Kidney glomerular epithelial cell (primary cell): ENCODE measurements around the gene HLA-E.
"Not testable (repeated sequence)": the region's sequence is repeated elsewhere in the genome, so short reads cannot be mapped to it uniquely, and the experiment has no call there.

Source experiments
- DNase-seq: peaks from one replicate; lab custom pipeline; 2025; lab: John Stamatoyannopoulos, UW

The HLA-E gene

DNA sequence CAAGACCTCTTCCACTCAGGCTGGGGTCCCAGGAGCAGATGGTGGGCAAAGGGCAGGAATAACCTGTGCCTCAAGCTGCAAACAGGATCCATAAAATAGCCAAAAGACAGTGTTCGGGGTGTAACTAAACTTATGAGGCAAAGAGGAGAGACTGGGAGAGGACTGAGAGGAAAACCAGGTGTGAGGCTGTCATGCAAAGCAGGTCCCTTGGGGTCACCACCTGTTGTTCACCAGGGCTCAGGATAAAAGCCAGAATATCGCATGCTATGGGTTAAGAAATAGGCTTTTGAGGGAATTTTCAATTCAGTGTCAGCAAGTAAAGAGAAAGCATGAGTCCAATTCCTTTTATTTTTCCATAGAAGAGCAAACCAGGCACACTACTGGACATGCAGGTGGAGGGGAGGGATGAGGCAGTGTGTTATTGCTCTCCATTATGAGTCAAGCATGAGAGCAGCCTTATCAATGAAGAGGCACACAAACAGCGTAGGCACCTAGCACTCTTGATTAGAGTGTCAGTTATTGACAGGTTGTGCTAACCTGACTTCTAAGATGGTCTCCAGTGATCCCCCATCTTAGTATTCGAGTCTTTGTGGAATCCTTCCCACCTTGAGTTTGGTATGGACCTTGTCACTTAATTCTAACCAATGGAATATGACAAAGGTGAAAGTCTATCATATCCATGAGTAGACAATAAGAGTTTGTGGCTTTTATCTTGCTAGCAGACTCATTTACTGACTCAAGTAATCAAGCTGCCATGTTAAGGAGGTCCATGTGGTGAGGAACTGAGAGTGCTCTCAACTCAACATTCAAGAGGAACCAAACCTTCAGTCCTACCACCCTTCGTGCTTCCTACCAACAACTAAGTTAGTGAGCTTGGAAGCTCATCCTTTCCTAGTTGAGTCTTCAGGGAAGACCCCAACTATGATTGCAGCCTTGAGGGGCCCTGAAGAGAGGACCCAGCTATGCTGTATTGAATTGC, 18.8 kb downstream of the HLA-E start:
- DNase-seq, result no peak

DNA sequence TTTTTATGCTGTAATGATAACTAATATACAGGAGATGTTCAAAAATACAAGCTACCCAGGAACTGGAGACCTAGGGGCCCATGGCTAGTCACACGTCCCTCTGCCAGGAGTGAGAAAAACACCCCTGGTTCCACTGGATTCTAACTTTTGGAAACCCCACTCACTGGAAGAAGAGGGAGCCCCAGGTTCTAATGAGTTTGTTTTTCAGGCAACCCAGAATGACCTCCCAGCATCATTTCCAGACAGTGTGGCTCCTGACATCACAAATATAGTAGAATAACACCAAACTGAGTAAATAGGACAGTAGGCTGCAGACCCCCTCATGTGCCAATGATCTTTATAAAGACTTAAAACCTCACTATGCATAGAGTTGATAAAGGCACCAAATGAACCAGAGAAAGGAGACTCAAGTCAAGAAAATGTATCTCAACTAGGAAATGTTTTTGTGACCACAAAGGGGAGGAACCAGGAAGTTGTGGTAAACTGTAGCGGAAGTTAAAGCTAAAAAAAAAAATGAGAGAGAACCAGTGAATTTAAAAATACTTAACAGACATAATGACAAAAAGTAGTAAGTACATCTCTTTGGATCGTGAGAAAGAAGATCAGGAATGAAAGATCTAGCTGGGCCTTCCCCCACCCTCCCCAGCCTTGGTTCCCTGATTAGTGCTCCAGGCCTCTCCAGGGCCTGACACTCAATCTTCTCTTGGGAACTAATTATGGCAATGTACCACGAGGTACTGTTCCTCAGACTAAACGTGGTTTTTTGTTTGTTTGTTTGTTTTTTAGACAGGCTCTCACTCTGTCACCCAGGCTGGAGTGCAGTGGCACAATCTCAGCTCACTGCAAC, 19.8 kb downstream of the HLA-E start:
- DNase-seq, result no peak

DNA sequence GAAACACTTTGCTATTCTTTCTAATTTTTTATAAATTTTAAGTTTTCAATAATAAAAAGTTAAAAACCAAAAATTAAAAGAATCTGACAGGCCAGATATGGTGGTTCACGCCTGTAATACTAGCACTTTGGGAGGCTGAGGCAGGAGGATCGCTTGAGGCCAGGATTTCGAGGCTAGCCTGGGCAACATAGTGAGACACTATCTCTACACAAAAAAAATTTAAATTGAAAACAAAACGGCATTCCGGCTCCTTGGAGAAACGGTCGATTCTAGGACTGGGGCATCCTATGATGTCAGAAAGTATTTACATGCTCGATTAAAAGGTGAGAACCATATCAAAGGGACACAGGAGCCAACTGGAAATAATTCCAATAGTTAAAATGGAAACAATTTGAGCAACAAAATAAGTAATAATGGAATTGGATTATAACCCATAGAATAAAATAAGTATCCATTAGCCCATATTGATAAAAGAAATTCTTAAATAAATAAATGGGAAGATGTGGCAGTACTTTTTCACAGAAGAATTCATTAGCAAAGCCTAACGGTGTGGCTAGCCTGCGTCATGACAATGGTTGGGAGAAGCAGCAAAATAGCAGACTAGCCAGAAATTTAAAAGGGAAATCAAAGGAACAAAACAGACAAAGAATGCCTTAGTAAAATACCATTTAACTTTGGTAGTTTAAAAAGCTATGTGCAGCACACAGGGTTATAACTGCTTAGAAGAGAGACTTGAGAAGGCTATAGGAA, 21.3 kb downstream of the HLA-E start:
- DNase-seq, result no peak

DNA sequence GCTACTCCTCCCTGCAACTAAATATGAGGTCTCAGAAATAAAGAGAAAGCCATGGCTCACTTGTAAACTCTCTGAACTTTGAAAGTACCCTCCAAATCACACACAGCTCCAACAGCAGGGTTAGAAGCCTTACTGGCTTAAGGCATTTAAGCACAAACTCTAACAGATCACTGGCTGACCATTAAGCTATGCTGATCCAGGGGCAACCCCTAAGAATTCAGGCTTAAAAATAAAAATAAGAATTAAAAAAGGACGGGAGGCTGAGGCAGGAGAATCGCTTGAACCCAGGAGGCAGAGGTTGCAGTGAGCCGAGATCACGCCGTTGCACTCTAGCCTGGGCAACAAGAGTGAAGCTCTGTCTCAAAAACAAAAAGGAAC, 21.8 kb downstream of the HLA-E start:
- no peak for DNase-seq

DNA sequence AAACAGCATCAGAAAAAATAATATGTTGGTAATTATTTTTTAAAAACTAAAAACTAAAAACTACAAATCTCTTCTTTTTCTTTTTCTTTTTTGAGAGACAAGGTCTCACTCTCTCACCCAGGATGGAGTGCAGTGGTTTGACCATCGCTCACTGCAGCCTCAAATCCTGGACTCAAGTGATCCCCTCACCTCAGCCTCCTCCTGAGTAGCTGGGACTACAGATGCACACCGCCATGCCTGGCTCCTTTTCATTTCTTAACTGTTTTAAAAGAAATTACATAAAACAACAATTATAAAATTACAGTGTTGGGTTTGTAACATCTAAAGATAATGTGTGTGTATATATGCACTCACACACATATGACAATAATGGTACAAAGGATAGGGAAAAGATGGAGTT, 24.1 kb downstream of the HLA-E start:
- DNase-seq, result no peak

DNA sequence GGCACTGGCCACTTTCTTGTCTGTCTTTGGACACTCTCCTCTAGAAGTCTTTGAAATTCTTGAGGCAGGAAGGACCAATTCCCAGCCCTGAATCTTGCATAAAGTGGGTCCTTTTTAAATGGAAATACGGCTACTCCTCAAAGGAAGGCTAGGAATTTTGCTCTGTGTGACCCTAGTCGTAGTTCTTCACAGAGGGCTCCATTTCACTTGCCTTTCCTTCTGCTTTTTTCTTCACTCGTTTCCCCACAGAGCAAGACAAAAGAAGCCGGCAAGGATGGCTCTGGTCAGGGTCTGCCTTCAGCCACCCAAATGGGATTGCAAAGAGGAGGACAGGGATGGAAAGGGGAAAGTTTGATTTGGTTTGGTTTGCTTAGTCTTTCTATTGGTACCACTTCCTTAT, 25.8 kb downstream of the HLA-E start:
- DNase-seq, result no peak

DNA sequence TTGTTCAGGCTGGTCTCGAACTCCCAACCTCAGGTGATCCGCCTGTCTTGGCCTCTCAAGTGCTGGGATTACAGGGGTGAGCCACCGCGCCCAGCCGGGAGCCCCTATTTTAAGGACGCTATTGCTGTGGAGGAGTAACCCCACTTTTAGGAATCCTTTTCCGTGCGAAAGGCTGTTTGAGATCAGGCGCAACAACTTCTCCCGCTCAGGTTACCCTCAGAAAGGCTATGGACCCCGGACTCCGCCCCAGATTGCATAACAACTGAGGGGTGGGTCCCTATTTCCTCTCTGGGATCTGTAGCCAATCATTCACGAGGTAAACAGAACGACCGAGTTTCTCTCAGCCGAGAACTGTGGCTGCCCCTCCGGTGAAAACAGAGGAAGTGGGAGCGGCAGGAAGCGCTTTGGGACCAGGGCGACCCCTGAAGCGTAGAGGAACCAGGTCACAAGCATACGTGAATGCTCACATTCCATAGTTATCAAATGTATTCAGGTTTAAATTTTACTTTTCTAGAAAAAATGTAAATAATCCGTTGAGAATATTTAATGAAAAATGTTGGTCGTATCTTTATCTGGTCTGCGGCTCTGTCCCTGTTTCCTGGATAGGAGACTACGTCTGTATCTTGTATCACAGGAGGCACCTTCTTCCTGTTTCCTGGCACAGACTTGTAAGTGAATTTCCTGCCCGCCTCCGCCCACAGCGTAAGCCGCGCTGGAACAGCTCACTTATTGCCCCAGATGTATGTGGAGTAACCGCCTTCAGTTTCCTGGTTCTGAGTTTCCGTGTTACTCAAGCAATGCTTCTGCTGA, 26.8 kb downstream of the HLA-E start:
- DNase-seq, result peak; percentile 81

DNA sequence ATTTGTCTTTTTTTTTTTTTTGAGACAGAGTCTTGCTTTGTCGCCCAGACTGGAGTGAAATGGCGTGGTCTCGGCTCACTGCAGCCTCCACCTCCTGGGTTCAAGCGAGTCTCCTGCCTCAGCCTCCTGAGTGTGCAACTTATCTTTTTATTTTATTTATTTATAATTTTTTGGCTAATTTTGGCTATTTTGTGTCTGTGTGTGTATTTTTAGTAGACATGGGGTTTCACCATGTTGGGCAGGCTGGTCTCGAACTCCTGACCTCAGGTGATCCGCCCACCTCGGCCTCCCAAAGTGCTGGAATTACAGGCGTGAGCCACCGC, 27.4 kb downstream of the HLA-E start:
- not testable (repeated sequence) for DNase-seq

DNA sequence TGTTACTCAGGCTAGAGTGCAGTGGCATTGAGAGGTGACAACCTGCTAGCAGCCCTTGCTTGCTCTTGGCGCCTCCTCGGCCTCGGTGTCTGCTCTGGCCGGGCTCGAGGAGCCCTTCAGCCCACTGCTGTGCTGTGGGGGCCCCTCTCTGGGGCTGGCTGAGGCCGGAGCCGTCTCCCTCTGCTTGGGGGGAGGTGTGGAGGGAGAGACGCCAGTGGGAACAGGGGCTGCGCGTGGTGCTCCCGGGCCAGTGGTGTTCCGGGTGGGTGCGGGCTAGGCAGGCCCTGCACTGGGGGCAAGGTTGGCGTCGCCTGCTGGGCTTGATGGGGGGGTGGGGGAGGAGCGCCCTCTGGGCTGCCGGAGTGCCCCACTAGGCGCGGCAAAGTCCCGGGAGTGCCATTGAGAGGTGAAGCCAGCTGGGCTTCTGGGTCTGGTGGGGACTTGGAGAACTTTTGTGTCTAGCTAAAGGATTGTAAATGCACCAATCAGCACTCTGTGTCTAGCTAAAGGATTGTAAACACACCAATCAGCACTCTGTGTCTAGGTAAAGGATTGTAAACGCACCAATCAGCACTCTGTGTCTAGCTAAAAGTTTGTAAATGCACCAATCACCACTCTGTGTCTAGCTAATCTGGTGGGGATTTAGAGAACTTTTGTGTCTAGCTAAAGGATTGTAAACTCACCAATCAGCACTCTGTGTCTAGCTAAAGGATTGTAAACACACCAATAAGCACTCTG, 28.6 kb downstream of the HLA-E start:
- not testable (repeated sequence) for DNase-seq

DNA sequence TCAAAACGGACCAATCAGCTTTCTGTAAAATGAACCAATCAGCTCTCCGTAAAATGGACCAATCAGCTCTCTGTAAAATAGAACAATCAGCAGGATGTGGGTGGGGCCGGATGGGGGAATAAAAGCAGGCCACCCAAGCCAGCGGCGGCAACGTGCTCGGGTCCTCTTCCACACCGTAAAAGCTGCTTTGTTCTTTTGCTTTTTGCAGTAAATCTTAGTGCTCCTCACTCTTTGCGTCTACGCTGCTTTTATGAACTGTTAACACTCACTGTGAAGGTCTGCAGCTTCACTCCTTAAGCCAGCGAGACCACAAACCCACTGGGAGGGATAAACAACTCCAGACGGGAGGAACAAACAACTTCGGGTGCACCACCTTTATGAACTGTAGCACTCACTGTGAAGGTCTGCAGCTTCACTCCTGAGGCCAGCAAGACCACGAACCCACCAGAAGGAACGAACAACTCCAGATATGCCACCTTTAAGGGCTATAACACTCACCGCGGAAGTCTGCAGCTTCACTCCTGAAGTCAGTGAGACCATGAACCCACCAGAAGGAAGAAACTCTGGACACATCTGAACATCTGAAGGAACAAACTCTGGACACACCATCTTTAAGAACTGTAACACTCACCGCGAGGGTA, 29.3 kb downstream of the HLA-E start:
- DNase-seq, result not testable (repeated sequence)

DNA sequence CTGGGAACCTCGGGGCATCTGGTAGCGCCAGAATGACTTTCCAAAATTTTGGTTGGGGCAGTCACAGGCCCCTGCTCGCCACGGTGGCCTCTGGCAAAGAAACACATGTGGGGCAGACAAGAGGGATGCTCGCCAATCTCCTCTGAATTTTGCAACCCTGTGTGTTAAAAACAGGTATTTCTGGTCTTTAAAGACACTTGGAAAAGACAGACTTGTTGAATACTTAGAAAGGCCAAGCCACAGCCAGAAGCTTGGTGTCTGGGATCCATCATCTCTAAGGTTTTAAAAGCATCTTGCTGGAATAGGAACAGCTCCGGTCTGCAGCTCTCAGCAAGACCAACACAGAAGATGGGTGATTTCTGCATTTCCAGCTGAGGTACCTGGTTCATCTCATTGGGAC, 31.2 kb downstream of the HLA-E start:
- DNase-seq, result no peak

DNA sequence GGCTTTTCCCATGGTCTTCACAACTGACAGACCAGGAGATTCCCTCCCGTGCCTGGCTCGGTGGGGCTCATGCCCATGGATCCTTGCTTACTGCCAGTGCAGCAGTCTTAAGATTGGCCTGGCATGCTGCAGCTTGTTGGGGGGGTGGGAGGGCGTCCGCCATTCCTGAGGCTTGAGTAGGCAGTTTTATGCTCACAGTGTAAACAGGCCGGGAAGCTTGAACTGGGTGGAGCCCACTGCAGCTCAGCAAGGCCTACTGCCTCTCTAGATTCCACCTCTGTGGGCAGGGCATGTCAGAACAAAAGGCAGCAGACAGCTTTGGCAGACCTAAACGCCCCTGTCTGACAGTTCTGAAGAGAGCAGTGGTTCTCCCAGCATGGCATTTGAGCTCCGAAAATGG, 31.8 kb downstream of the HLA-E start:
- DNase-seq, result not testable (repeated sequence)

DNA sequence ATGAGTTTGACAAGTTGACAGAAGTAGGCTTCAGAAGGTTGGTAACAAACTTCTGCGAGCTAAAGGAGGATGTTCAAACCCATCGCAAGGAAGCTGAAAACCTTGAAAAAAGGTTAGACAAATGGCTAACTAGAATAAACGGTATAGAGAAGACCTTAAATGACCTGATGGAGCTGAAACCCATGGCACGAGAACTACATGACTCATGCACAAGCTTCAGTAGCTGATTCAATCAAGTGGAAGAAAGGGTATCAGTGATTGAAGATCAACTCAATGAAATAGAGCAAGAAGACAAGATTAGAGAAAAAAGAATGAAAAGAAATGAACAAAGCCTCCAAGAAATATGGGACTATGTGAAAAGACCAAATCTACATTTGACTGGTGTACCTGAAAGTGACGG, 32.6 kb downstream of the HLA-E start:
- DNase-seq, result not testable (repeated sequence)

DNA sequence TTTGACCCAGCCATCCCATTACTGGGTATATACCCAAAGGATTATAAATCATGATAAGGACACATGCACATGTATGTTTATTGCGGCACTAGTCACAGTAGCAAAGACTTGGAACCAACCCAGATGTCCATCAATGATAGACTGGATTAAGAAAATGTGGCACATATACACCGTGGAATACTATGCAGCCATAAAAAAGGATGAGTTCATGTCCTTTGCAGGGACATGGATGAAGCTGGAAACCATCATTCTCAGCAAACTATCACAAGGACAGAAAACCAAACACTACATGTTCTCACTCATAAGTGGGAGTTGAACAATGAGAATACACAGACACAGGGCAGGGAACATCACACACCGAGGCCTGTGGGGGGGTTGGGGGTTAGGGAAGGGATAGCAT, 37.1 kb downstream of the HLA-E start:
- DNase-seq, result not testable (repeated sequence)

DNA sequence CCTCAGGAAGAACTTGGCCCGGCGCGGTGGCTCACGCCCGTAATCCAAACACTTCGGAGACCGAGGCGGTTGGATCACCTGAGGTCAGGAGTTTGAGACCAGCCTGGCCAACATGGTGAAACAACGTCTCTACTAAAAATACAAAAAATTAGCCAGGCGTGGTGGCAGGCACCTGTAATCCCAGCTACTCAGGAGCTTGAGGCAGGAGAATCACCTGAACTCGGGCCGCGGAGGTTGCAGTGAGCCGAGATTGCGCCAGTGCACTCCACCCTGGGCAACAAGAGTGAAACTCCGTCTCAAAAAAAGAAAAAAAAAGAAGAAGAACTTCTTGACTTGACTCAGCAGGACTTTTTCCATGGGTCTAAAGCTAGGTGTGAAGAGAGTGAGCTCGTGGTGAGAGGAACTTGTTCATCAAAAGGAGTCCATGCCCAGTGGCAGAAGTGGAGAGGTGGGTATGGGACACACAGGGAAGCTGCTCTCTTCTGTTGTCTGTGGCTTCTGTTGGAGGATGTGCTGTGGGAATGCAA, 40.1 kb downstream of the HLA-E start:
- DNase-seq, result not testable (repeated sequence)

DNA sequence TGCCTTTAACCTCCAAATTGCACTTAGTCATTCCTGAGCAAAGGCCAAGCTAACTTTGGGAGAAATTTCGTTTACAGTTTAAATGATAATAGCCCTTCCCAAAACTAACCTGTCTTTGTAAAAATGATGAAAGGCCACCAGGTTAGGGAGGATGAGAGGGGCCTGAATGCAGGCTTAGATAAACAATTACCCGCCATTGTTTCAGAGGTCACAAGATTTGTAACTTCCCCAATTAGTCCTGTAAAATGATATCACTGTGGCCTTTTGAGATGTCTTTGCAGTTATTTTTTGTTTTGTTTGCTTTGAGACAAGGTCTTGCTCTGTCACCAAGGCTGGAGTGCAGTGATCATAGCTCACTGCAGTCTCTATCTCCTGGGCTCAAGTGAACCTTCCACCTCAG, 40.7 kb downstream of the HLA-E start:
- no peak for DNase-seq

DNA sequence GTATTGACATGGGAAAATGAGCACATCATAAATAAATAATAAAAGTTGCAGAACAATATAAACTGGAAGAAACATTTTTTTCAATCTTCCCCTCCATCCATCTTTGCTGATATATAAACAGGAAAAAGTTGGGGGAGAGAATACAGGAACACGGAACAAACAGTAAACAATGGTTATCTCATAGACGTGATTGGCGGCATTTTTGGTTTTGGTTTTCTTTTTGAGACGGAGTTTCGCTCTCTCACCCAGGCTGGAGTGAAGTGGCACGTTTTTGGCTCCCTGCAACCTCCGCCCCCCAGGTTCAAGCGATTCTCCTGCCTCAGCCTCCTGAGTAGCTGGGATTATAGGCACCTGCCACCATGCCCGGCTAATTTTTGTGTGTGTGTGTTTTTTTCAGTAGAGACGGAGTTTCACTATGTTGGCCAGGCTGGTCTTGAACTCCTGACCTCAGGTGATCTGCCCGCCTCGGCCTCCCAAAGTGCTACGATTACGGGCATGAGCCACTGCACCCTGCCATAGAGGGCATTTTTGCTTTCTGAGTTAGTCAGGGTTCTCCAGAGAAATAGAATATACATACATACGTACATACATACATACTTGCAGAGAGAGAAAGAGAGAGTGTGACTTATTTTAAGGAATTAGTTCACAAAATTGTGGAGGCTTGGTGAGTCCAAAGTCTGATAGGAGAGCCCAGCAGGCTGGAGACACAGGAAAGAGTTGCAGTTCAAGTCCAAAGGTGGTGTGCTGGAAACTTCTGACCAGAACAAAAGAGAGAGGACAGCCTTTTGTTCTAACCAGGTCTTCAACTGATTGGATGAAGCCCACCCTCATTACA, 44.4 kb downstream of the HLA-E start:
- no peak for DNase-seq

DNA sequence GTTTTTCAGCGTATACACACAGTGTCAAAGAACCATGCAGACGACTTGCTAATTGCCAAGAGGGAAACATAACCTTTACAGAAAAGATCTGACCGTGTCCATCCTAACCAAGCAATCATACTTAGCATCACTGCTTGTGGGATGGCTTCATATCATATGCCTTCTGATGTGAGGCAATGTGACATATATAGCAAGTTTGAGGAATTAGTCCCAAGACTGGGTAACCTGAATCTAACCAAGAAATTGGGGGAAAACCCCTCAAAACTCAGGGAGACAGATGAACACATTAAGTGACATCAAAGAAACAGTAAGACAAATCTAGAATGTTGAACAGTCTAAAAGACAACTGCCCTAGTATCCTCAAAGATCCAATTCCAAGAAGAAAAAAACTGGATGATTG, 48.6 kb downstream of the HLA-E start:
- DNase-seq, result no peak
